A549 (cell line): ENCODE data around the gene SORL1-AS1.

Experiments
- ATAC-seq, 2 experiments: fragments of 200-7000 bp in 1 of 2; fragments of >200 bp in 1 of 2; cut with Nextera tagmentation in 1 of 2; cut with Tn5 transposase in 1 of 2; 3 replicates each; pipeline versions ENCODE4 v1.8.0 to v1.9.1; 2018 to 2020; ENCODE audit warnings: mild to moderate bottlenecking in 1 of 2, moderate library complexity in 1 of 2
- CTCF ChIA-PET: fragments of 300-600 bp; sonication (Branson Sonifier 250); formaldehyde crosslinking; extraction: SDS; loops from one replicate; lab custom pipeline; 2021; ENCODE audit warnings: antibody characterized with exemption, inconsistent platforms; lab: Yijun Ruan, JAX
- POLR2A ChIA-PET: fragments of 350-600 bp; formaldehyde crosslinking; extraction: SDS; loops from one replicate; lab custom pipeline; 2021; ENCODE audit warnings: antibody characterized with exemption, inconsistent platforms; lab: Yijun Ruan, JAX
- DNase-seq, 2 experiments: peaks; one replicate each; pipeline versions ENCODE4 v3.0.0 to v3.0.0-alpha.2; 2011 to 2016; ENCODE audit warnings: low read depth in 1 of 2, low spot score in 1 of 2
- FAIRE-seq: peaks from 2 replicates; lab custom pipeline; 2011; peaks lifted over from hg19 to GRCh38; lab: Jason Lieb, UNC
- H3K27ac ChIP-seq, 2 experiments: fragments of >200 bp; sonication (Bioruptor Twin); formaldehyde crosslinking; 3 replicates each; pipeline ENCODE4 v1.5.1; 2016 to 2017
- H3K4me1 ChIP-seq: fragments of >200 bp; sonication (Bioruptor Twin); formaldehyde crosslinking; 3 replicates; pipeline ENCODE4 v1.6.1; 2016
- H3K4me2 ChIP-seq: fragments of >200 bp; sonication (Bioruptor Twin); formaldehyde crosslinking; 3 replicates; pipeline ENCODE4 v1.6.1; 2016
- H3K4me3 ChIP-seq: fragments of >200 bp; sonication (Bioruptor Twin); formaldehyde crosslinking; 3 replicates; pipeline ENCODE4 v1.5.1; 2016
- H3K9me3 ChIP-seq: fragments of >200 bp; sonication (Bioruptor Twin); formaldehyde crosslinking; 3 replicates; pipeline ENCODE4 v1.6.1; 2016
- CBX2 ChIP-seq: fragments of 200-600 bp; sonication (generic); IDR thresholded peaks from 2 replicates; pipeline ENCODE4 v1.6.1; 2016; ENCODE audit warnings: low read depth, mild to moderate bottlenecking, borderline replicate concordance
- CHD2 ChIP-seq: fragments of 150-350 bp; IDR thresholded peaks from 2 replicates; pipeline ENCODE4 v1.6.1; 2014; ENCODE audit warnings: low read length; ENCODE audit not compliant: partially characterized antibody
- CHD4 ChIP-seq: fragments of 200-600 bp; sonication (generic); IDR thresholded peaks from 2 replicates; pipeline ENCODE4 v1.6.1; 2016; ENCODE audit warnings: antibody characterized with exemption, mild to moderate bottlenecking, borderline replicate concordance
- EP300 ChIP-seq, 2 experiments: fragments of >200 bp; sonication (Bioruptor Twin); formaldehyde crosslinking; IDR thresholded peaks; 2 replicates in 1 of 2; 3 replicates in 1 of 2; pipeline ENCODE4 v1.6.1; 2016 to 2017
- FOXS1 ChIP-seq: fragments of 250-450 bp; sonication (Bioruptor Pico); IDR thresholded peaks from 2 replicates; pipeline ENCODE4 v1.5.0; 2020; ENCODE audit warnings: mild to moderate bottlenecking, moderate library complexity
- HDAC2 ChIP-seq: fragments of 200-600 bp; sonication (generic); IDR thresholded peaks from 2 replicates; pipeline ENCODE4 v1.6.1; 2016
- HES2 ChIP-seq: fragments of >200 bp; sonication (Bioruptor Twin); formaldehyde crosslinking; IDR thresholded peaks from 2 replicates; pipeline ENCODE4 v1.6.1; 2016
- HEYL ChIP-seq: fragments of 250-450 bp; sonication (Bioruptor Pico); IDR thresholded peaks from 2 replicates; pipeline ENCODE4 v1.8.0; 2021; ENCODE audit warnings: mild to moderate bottlenecking, moderate library complexity
- HOXA7 ChIP-seq: fragments of 250-450 bp; sonication (Bioruptor Pico); IDR thresholded peaks from 2 replicates; pipeline ENCODE4 v1.5.0; 2020; ENCODE audit warnings: mild to moderate bottlenecking, moderate library complexity
- HOXB5 ChIP-seq: fragments of 250-450 bp; sonication (Bioruptor Pico); IDR thresholded peaks from 2 replicates; pipeline ENCODE4 v1.5.0; 2020; ENCODE audit warnings: mild to moderate bottlenecking, moderate library complexity
- KDM1A ChIP-seq: fragments of 200-600 bp; sonication (generic); IDR thresholded peaks from 2 replicates; pipeline ENCODE4 v1.6.1; 2016; ENCODE audit warnings: low read depth, mild to moderate bottlenecking
- KDM5A ChIP-seq: fragments of 200-600 bp; sonication (generic); IDR thresholded peaks from 2 replicates; pipeline ENCODE4 v1.6.1; 2016; ENCODE audit warnings: antibody characterized with exemption, mild to moderate bottlenecking
- MAFK ChIP-seq: fragments of 450-650 bp; IDR thresholded peaks from 2 replicates; pipeline ENCODE4 v1.6.1; 2014; ENCODE audit not compliant: partially characterized antibody
- MYC ChIP-seq: IDR thresholded peaks from 2 replicates; pipeline ENCODE4 v1.6.1; 2012; ENCODE audit warnings: mild to moderate bottlenecking, inconsistent platforms, low read length, improper control_type of control experiment, borderline replicate concordance
- PHF8 ChIP-seq: fragments of 200-600 bp; sonication (generic); IDR thresholded peaks from 2 replicates; pipeline ENCODE4 v1.6.1; 2016; ENCODE audit warnings: low read depth, mild to moderate bottlenecking, antibody characterized with exemption, moderate library complexity, borderline replicate concordance
- POLR2A ChIP-seq: IDR thresholded peaks from 2 replicates; pipeline ENCODE4 v1.6.1; 2012; ENCODE audit warnings: mild to moderate bottlenecking, low read length
- RAD21 ChIP-seq, 2 experiments: fragments of >200 bp in 1 of 2; sonication (Bioruptor Twin) in 1 of 2; formaldehyde crosslinking in 1 of 2; IDR thresholded peaks in 1 of 2; conservative IDR thresholded peaks in 1 of 2; 2 replicates in 1 of 2; 3 replicates in 1 of 2; pipeline ENCODE4 v1.6.1; 2012 to 2018; ENCODE audit warnings: inconsistent platforms in 1 of 2
- RCOR1 ChIP-seq: fragments of 150-350 bp; IDR thresholded peaks from 2 replicates; pipeline ENCODE4 v1.6.1; 2014; ENCODE audit warnings: antibody characterized with exemption, low read length, low read depth
- RNF2 ChIP-seq: fragments of 200-600 bp; sonication (generic); IDR thresholded peaks from 2 replicates; pipeline ENCODE4 v1.6.1; 2016; ENCODE audit warnings: low read depth, mild to moderate bottlenecking, antibody characterized with exemption, moderate library complexity, borderline replicate concordance
- SREBF2 ChIP-seq: fragments of 450-650 bp; IDR thresholded peaks from 2 replicates; pipeline ENCODE4 v1.6.1; 2014; ENCODE audit warnings: mild to moderate bottlenecking, moderate library complexity
- TFCP2L1 ChIP-seq: fragments of 250-450 bp; sonication (Bioruptor Pico); IDR thresholded peaks from 2 replicates; pipeline ENCODE4 v1.5.0; 2021; ENCODE audit warnings: mild to moderate bottlenecking
- TP53 ChIP-seq: fragments of 250-450 bp; sonication (Bioruptor Pico); IDR thresholded peaks from 2 replicates; pipeline ENCODE4 v1.5.0; 2021; ENCODE audit warnings: mild to moderate bottlenecking, moderate library complexity
- ZC3H11A ChIP-seq: fragments of 450-650 bp; IDR thresholded peaks from 2 replicates; pipeline ENCODE4 v1.6.1; 2014; ENCODE audit warnings: antibody characterized with exemption, mild to moderate bottlenecking
- WGBS: methylation state at CpG from one replicate; pipeline ENCODE4 v1.1.6; 2017; ENCODE audit errors: missing lambda C conversion rate; 5-methylcytosine and 5-hydroxymethylcytosine counted together
- TF ChIP-seq, protein P1 (sequence below): fragments of >200 bp; sonication (Bioruptor Twin); formaldehyde crosslinking; IDR thresholded peaks from 3 replicates; pipeline ENCODE4 v1.5.1; 2016

The SORL1-AS1 gene

GRCh38 chr11:121435551-121436511 lies 16.9 kb downstream of the SORL1-AS1 start:
- TF ChIP-seq EP300 (IDR thresholded peaks at IDR 0.05) (no peak), MYC (no peak), HDAC2 (no peak), SREBF2 (no peak), CHD2 (no peak), TFCP2L1 (CRISPR knock-in tag) (no peak)
- POLR2A ChIA-PET, result no interaction called here
- H3K27ac ChIP-seq, result no peak overlapping the region
- no peaks in the 10 kb centered on the region for H3K4me1 ChIP-seq
- H3K4me2 ChIP-seq, result no peak overlapping the region
- H3K9me3 ChIP-seq, result no peaks in the 10 kb centered on the region
- DNase-seq (no peak), FAIRE-seq (no peak), ATAC-seq (no peak)
- WGBS, result 21% methylated on average over 3 of the region's 3 CpGs
- CTCF ChIA-PET, result interaction anchor here (1.6 kb wide), 1 partner anchor 155 kb away, joined by 5 read pairs; no protein-coding TSS in a partner anchor
- H3K4me3 ChIP-seq, result no peak overlapping the region

DNA sequence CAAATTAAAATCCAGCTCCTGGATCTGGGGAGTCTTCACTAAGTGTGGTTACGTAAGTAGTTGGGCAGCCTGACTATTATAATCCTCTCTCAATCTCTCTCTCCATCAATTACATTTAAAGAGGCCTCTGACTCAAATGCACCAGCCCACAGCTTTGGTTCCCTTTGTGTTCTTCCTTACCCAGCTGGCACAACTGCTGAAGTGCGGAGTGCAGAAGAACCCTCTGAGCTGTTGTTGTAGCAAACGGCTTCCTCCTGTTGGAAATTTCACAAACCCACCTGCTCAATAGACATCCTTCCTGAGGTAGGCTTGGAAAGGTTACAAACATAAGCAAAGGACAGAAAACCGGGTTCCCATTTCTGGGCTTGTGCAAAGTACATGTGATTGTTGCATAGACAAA lies 17.6 kb downstream of the SORL1-AS1 start:
- FAIRE-seq, result no peak
- no peak for ATAC-seq
- 49% methylated on average over 4 of the region's 4 CpGs for WGBS

GRCh38 chr11:121431820-121432526 lies 20.8 kb downstream of the SORL1-AS1 start:
- no peak for TF ChIP-seq HOXA7 (CRISPR knock-in tag)
- no peak for TF ChIP-seq CBX2
- no peak for TF ChIP-seq MAFK
- no peak for TF ChIP-seq TP53 (CRISPR knock-in tag)
- TF ChIP-seq HOXB5 (CRISPR knock-in tag), result no peak
- TF ChIP-seq CHD4, result no peak
- no peak for TF ChIP-seq RNF2
- TF ChIP-seq, protein P1, sequence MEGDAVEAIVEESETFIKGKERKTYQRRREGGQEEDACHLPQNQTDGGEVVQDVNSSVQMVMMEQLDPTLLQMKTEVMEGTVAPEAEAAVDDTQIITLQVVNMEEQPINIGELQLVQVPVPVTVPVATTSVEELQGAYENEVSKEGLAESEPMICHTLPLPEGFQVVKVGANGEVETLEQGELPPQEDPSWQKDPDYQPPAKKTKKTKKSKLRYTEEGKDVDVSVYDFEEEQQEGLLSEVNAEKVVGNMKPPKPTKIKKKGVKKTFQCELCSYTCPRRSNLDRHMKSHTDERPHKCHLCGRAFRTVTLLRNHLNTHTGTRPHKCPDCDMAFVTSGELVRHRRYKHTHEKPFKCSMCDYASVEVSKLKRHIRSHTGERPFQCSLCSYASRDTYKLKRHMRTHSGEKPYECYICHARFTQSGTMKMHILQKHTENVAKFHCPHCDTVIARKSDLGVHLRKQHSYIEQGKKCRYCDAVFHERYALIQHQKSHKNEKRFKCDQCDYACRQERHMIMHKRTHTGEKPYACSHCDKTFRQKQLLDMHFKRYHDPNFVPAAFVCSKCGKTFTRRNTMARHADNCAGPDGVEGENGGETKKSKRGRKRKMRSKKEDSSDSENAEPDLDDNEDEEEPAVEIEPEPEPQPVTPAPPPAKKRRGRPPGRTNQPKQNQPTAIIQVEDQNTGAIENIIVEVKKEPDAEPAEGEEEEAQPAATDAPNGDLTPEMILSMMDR, result no peak
- TF ChIP-seq FOXS1 (CRISPR knock-in tag), result no peak
- no peak for TF ChIP-seq ZC3H11A
- no peak for TF ChIP-seq HES2
- Histone ChIP-seq H3K9me3 (no peaks in the 10 kb centered on the region), H3K4me2 (no peak overlapping the region), H3K27ac (no peak overlapping the region), H3K4me1 (no peaks in the 10 kb centered on the region), H3K4me3 (no peak overlapping the region)
- DNase-seq (no peak), ATAC-seq (no peak), FAIRE-seq (no peak)
- POLR2A ChIA-PET, result no interaction called here
- 43% methylated on average over 4 of the region's 4 CpGs for WGBS
- CTCF ChIA-PET, result no interaction called here

More for the DNA sequence above, 17.6 kb downstream of the SORL1-AS1 start:
- CTCF ChIA-PET, result interaction anchor here (1.0 to 1.6 kb wide), 2 partner anchors 156 to 188 kb away, joined by 3 to 5 read pairs; no protein-coding TSS in a partner anchor
- Histone ChIP-seq H3K4me3 (no peak overlapping the region), H3K4me2 (no peak overlapping the region), H3K27ac (no peak overlapping the region), H3K9me3 (no peaks in the 10 kb centered on the region), H3K4me1 (no peaks in the 10 kb centered on the region)
- POLR2A ChIA-PET, result no interaction called here
- DNase-seq, result no peak
- no peak for TF ChIP-seq RAD21 (conservative IDR thresholded peaks at IDR 0.05 in 1 of 2, IDR thresholded peaks at IDR 0.05 in 1 of 2)
- no peak for TF ChIP-seq FOXS1 (CRISPR knock-in tag)
- no peak for TF ChIP-seq KDM1A
- no peak for TF ChIP-seq PHF8
- TF ChIP-seq HEYL (CRISPR knock-in tag), result no peak
- no peak for TF ChIP-seq CHD4
- no peak for TF ChIP-seq POLR2A
- TF ChIP-seq KDM5A, result no peak
- no peak for TF ChIP-seq RCOR1
